Body of pancreas (tissue), 4 donors: ENCODE results near the gene BCL10. TPM values are rescaled to one million over a fixed set of nuclear protein-coding genes. Genes with fewer than 3 reads are reported as not detected.

Source experiments
- ATAC-seq: fragments of 150-250 bp; one replicate; pipeline ENCODE4 v1.9.1; 2016
- DNase-seq, 4 donors: peaks; one replicate each; pipeline ENCODE4 v3.0.0-alpha.2; 2019
- H3K27ac ChIP-seq, 4 donors: fragments of 200-600 bp; sonication (generic); 1 replicate in 3 of 4; 2 replicates in 1 of 4; pipeline versions ENCODE4 v1.5.1 to v1.6.1; 2016 to 2019; ENCODE audit warnings: mild to moderate bottlenecking in 1 of 4, mixed read lengths in 1 of 4, moderate library complexity in 1 of 4
- H3K27me3 ChIP-seq, 2 donors: fragments of 200-600 bp; sonication (generic); one replicate each; pipeline ENCODE4 v1.6.0; 2016; ENCODE audit warnings: mild to moderate bottlenecking in 1 of 2
- H3K36me3 ChIP-seq, 2 donors: fragments of 200-600 bp; sonication (generic); replicated peaks in 1 of 2; 2 replicates each; pipeline ENCODE4 v1.5.1; 2016; ENCODE audit warnings: low read depth in 2 of 2; ENCODE audit not compliant: insufficient read depth in 1 of 2
- H3K4me1 ChIP-seq: fragments of 200-600 bp; sonication (generic); one replicate; pipeline ENCODE4 v1.6.0; 2016
- H3K4me3 ChIP-seq, 2 donors: fragments of 200-600 bp; sonication (generic); 1 replicate in 1 of 2; 2 replicates in 1 of 2; pipeline ENCODE4 v1.5.1; 2016 to 2019
- H3K9me3 ChIP-seq, 3 donors: fragments of 200-600 bp; sonication (generic); 1 replicate in 2 of 3; 2 replicates in 1 of 3; pipeline ENCODE4 v1.5.1; 2016
- POLR2A ChIP-seq, 3 donors: fragments of 450-650 bp; IDR thresholded peaks; one replicate each; pipeline ENCODE4 v1.6.1; 2016; ENCODE audit warnings: antibody characterized with exemption in 3 of 3, mild to moderate bottlenecking in 2 of 3
- WGBS, 2 donors: methylation state at CpG; one replicate each; pipeline ENCODE4 v1.1.5; 2017; 5-methylcytosine and 5-hydroxymethylcytosine counted together
- intact Hi-C: fragments of 100-400 bp; cut with DNase I; formaldehyde crosslinking; loops from one replicate; pipeline ENCODE4 v1.15.1; 2023
- total RNA-seq, 2 donors: library from RNA; depleted of rRNA; stranded (reverse); fragments of >200 nt; gene quantifications; one replicate each; pipeline ENCODE4 v1.1.0, GENCODE V29; 2016
- TF ChIP-seq, protein P1 (sequence below), 7 experiments: fragments of 450-650 bp in 4 of 7; fragments of 200-600 bp in 3 of 7; sonication (generic) in 3 of 7; IDR thresholded peaks; one replicate each; pipeline ENCODE4 v1.5.1; 2016 to 2019; ENCODE audit warnings: antibody characterized with exemption in 7 of 7

Gene BCL10
- total RNA-seq, 2 donors from 2014 or later: 4.9 to 9.3 TPM

DNA sequence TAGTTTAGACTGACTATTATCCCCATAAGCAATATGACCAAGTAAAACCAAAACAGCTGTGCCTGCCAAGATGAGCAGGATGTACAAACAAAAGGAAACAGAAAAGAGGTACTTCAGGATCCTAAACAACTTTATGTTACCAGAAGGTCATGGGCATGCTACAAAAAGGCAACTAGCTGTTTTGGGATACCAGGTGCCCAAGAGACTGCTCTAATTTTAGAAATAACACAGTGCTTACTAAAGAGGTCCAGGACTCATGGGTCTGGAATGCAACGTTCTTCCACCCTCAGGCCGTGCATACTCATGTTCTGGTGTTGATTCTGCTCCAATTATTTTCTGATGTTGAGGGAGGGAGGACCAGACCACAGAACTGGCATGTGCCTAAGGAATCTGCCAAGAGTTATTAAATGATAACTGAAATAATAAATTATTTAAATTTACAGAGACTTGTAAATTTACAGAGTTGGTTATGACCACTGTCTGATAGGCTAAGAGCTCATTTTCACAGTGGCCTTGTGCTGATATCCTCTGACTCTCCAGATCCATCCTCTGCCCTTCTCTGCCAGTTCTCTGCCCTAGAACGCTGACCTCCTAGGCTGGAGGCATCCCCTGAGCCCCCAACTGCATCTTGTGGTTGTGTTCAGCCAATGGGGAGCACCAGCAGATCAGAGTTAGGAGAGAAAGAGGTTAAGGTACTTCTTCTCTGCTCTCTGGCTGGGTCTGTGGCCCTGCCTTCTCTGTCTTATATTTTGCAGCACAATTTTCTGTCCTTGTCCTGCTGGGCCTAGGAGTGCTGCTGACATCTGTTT, 37.7 kb upstream of the BCL10 start:
- Histone ChIP-seq H3K4me3 (no peak overlapping the region), H3K36me3 (no peaks in the 10 kb centered on the region), H3K27me3 (no peaks in the 10 kb centered on the region), H3K9me3 (no peaks in the 10 kb centered on the region), H3K27ac (no peak overlapping the region), H3K4me1 (no peaks in the 10 kb centered on the region)
- TF ChIP-seq, protein P1, sequence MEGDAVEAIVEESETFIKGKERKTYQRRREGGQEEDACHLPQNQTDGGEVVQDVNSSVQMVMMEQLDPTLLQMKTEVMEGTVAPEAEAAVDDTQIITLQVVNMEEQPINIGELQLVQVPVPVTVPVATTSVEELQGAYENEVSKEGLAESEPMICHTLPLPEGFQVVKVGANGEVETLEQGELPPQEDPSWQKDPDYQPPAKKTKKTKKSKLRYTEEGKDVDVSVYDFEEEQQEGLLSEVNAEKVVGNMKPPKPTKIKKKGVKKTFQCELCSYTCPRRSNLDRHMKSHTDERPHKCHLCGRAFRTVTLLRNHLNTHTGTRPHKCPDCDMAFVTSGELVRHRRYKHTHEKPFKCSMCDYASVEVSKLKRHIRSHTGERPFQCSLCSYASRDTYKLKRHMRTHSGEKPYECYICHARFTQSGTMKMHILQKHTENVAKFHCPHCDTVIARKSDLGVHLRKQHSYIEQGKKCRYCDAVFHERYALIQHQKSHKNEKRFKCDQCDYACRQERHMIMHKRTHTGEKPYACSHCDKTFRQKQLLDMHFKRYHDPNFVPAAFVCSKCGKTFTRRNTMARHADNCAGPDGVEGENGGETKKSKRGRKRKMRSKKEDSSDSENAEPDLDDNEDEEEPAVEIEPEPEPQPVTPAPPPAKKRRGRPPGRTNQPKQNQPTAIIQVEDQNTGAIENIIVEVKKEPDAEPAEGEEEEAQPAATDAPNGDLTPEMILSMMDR (IDR thresholded peaks at IDR 0.05): no peak
- TF ChIP-seq POLR2A (IDR thresholded peaks at IDR 0.05): no peak
- peak in 1 of 4 donors; percentile 16 for DNase-seq
- intact Hi-C loops: no loop called here
- peak; percentile 40 for ATAC-seq
- 79 to 88% methylated on average over 3 of the region's 3 CpGs for WGBS, 2 donors

DNA sequence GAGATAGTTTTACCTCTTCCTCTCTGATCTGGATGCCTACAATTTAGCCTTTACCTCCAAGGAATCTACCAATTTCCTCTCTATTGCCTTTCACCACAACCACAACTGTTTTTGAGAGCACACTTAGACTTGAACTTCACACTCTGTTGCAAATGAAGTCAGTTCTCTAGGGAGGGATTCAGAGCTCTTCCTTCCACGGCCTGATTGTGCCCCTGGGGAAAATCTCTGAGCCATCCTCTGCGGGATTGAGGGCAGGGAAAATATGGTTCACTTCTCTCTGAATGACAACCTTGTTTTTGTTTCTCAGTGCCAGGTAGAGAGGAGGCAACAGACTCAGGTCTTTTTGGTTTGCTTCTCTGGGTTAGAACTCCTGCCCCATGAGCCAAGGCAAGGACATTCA, 35.4 kb upstream of the BCL10 start:
- WGBS, 2 donors: 67 to 68% methylated on average over 2 of the region's 2 CpGs
- intact Hi-C loops: no loop called here
- TF ChIP-seq, protein P1 (IDR thresholded peaks at IDR 0.05): no peak
- TF ChIP-seq POLR2A (IDR thresholded peaks at IDR 0.05): no peak
- DNase-seq: no peak
- ATAC-seq: no peak
- no peaks in the 10 kb centered on the region for H3K9me3 ChIP-seq
- no peaks in the 10 kb centered on the region for H3K27me3 ChIP-seq
- H3K27ac ChIP-seq: no peak overlapping the region
- no peaks in the 10 kb centered on the region for H3K36me3 ChIP-seq
- H3K4me1 ChIP-seq: peaks cover 7% of the 10 kb centered on the region
- no peak overlapping the region for H3K4me3 ChIP-seq

DNA sequence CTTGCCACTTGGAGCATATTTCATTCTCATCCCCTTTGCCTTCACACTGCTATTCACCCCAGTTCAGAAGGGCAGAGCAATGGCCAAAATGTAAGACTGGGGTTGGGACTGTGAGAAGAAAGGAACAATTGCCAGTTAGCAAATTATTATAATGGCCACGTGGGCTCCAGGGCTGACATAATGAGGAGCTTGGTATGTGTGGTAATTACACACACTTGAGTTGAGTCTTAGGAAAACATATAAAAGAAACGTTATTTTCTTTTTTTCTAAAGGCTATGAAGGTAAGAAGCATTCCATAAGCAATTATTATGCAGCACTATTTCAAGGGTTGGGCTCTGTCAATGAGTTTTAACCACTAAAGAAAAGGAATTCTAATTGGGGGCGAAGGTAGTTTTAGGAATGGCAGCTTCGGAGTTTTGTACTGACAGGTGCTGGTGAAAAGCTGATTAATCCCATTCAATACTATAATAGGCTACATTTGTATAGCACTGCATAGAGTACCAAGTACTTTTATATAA, 32.5 kb upstream of the BCL10 start:
- 57% methylated on average over 4 of the region's 4 CpGs for WGBS, 2 donors
- ATAC-seq: no peak
- Histone ChIP-seq H3K4me3 (no peak overlapping the region), H3K36me3 (no peaks in the 10 kb centered on the region), H3K27me3 (no peaks in the 10 kb centered on the region), H3K9me3 (no peaks in the 10 kb centered on the region), H3K4me1 (peaks cover 7% of the 10 kb centered on the region), H3K27ac (no peak overlapping the region)
- no peak for DNase-seq
- TF ChIP-seq POLR2A (IDR thresholded peaks at IDR 0.05): no peak
- TF ChIP-seq, protein P1 (IDR thresholded peaks at IDR 0.05): no peak
- intact Hi-C loops: loop anchor here (5.0 to 10.0 kb wide), 2 partner anchors 193 to 276 kb away; partner anchors contain the start of gene CCN1

DNA sequence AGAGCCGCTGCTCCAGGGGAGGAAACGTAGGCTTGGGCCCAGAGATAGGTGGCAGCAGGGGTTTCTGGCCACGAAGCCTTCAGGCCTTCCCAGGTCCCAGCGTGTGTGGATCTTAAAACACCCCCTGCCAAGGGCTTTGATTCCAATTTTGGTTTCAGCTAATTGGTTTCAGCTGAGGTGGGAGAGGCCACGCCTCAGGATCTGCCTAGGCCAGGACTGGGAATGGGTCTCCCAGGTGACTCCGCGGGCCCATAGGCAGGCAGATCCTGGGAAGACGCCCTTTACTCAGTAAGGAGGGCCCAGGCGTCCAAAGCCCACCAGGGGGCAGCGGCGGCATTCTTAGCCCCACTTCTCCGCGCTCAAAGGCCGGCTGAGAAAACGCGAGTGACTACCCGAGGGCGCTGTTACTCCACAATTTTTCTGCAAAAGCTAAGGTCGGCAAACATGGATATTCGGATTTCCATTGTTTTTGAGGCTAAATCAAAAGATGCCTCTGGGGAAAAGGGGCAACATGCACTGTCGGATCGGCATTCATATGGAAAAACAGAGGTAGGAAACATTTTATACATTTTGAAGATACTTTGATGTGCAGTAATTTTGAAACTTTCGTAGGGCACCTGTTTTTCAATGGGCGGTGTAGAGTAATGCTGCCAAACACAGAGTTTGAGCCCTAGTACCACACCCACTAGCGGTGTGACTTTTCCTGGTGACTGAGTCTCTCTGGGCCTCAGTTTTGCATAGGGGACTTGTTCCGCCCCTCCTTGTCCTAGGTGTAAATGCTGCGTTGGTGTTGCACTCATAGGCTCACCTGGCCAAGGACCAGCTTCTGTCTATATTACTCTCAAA, 31.8 kb upstream of the BCL10 start:
- TF ChIP-seq, protein P1 (IDR thresholded peaks at IDR 0.05): peak; percentile 92 to 99 (median 99)
- no peak for TF ChIP-seq POLR2A (IDR thresholded peaks at IDR 0.05)
- DNase-seq (peak; percentile 90 to 95 (median 92)), ATAC-seq (peak; percentile 100)
- intact Hi-C loops: loop anchor here (5.0 to 10.0 kb wide), 2 partner anchors 194 to 277 kb away; partner anchors contain the start of gene CCN1
- no peak overlapping the region for H3K27ac ChIP-seq
- no peak overlapping the region for H3K4me3 ChIP-seq
- no peaks in the 10 kb centered on the region for H3K36me3 ChIP-seq
- 19 to 28% methylated on average over 22 to 27 of the region's 27 CpGs for WGBS, 2 donors
- no peaks in the 10 kb centered on the region for H3K9me3 ChIP-seq
- H3K27me3 ChIP-seq: no peaks in the 10 kb centered on the region
- H3K4me1 ChIP-seq: peaks cover 7% of the 10 kb centered on the region
